Measurements from ENCODE around the gene CAVIN1.

Gene CAVIN1

GRCh38 chr17:42431758-42432161, 8.7 kb upstream of the CAVIN1 start:
- Histone ChIP-seq H4K20me1 (ENCODE audit: insufficient read depth, low read length) (no peaks in the 10 kb centered on the region), H3K4me3 (ENCODE audit: low read depth in 1 of 2, low read length in 2 of 2) (no peak overlapping the region), H3K9me3 (ENCODE audit: insufficient read depth, low read length, severe bottlenecking) (no peaks in the 10 kb centered on the region), H3K9ac (ENCODE audit: low read depth, low read length) (no peak overlapping the region), H3K27ac (ENCODE audit: low read length) (no peak overlapping the region), H3K4me1 (ENCODE audit: insufficient read depth, low read length) (no peaks in the 10 kb centered on the region), H3K27me3 (ENCODE audit: insufficient read depth, low read length, poor library complexity) (peaks cover 8% of the 10 kb centered on the region), H3K79me2 (ENCODE audit: insufficient read depth, low read length) (no peaks in the 10 kb centered on the region), H2AFZ (ENCODE audit: low read depth, low read length) (no peak overlapping the region), H3K4me2 (ENCODE audit: insufficient read depth, low read length) (no peak overlapping the region), H3K36me3 (ENCODE audit: insufficient read depth, low read length) (no peaks in the 10 kb centered on the region)
- TF ChIP-seq EZH2 (IDR thresholded peaks at IDR 0.05; ENCODE audit: borderline replicate concordance, low read depth, low read length, severe bottlenecking), result no peak
- no peak for TF ChIP-seq CTCF (IDR thresholded peaks at IDR 0.05; ENCODE audit: borderline replicate concordance, extremely low read depth, low read length, poor library complexity, severe bottlenecking)
- ATAC-seq (ENCODE audit: insufficient read depth, low read depth), result no peak
- DNase-seq, result no peak

GRCh38 chr17:42429726-42430447, 6.8 kb upstream of the CAVIN1 start:
- Histone ChIP-seq H3K4me2 (ENCODE audit: insufficient read depth, low read length) (no peak overlapping the region), H3K4me1 (ENCODE audit: insufficient read depth, low read length) (no peaks in the 10 kb centered on the region), H3K9me3 (ENCODE audit: insufficient read depth, low read length, severe bottlenecking) (no peaks in the 10 kb centered on the region), H3K27me3 (ENCODE audit: insufficient read depth, low read length, poor library complexity) (peaks cover 8% of the 10 kb centered on the region), H3K9ac (ENCODE audit: low read depth, low read length) (no peak overlapping the region), H2AFZ (ENCODE audit: low read depth, low read length) (no peak overlapping the region), H3K27ac (ENCODE audit: low read length) (no peak overlapping the region), H3K4me3 (ENCODE audit: low read depth in 1 of 2, low read length in 2 of 2) (no peak overlapping the region), H3K36me3 (ENCODE audit: insufficient read depth, low read length) (no peaks in the 10 kb centered on the region), H4K20me1 (ENCODE audit: insufficient read depth, low read length) (no peaks in the 10 kb centered on the region), H3K79me2 (ENCODE audit: insufficient read depth, low read length) (no peaks in the 10 kb centered on the region)
- no peak for ATAC-seq (ENCODE audit: insufficient read depth, low read depth)
- TF ChIP-seq CTCF (IDR thresholded peaks at IDR 0.05; ENCODE audit: borderline replicate concordance, extremely low read depth, low read length, poor library complexity, severe bottlenecking) (no peak), EZH2 (IDR thresholded peaks at IDR 0.05; ENCODE audit: borderline replicate concordance, low read depth, low read length, severe bottlenecking) (no peak)
- no peak for DNase-seq

GRCh38 chr17:42428141-42428944, 5.3 kb upstream of the CAVIN1 start:
- H3K4me3 ChIP-seq (ENCODE audit: low read depth in 1 of 2, low read length in 2 of 2), result no peak overlapping the region
- H3K27ac ChIP-seq (ENCODE audit: low read length), result no peak overlapping the region
- no peak overlapping the region for H3K4me2 ChIP-seq (ENCODE audit: insufficient read depth, low read length)
- no peak overlapping the region for H3K9ac ChIP-seq (ENCODE audit: low read depth, low read length)
- no peak for TF ChIP-seq EZH2 (IDR thresholded peaks at IDR 0.05; ENCODE audit: borderline replicate concordance, low read depth, low read length, severe bottlenecking)
- peak; percentile 77 for TF ChIP-seq CTCF (IDR thresholded peaks at IDR 0.05; ENCODE audit: borderline replicate concordance, extremely low read depth, low read length, poor library complexity, severe bottlenecking)
- no peak overlapping the region for H2AFZ ChIP-seq (ENCODE audit: low read depth, low read length)
- H3K27me3 ChIP-seq (ENCODE audit: insufficient read depth, low read length, poor library complexity), result peaks cover 4% of the 10 kb centered on the region
- no peaks in the 10 kb centered on the region for H3K79me2 ChIP-seq (ENCODE audit: insufficient read depth, low read length)
- no peaks in the 10 kb centered on the region for H3K9me3 ChIP-seq (ENCODE audit: insufficient read depth, low read length, severe bottlenecking)
- no peaks in the 10 kb centered on the region for H3K36me3 ChIP-seq (ENCODE audit: insufficient read depth, low read length)
- DNase-seq (peak; percentile 49), ATAC-seq (ENCODE audit: insufficient read depth, low read depth) (peak; percentile 74)
- H3K4me1 ChIP-seq (ENCODE audit: insufficient read depth, low read length), result no peaks in the 10 kb centered on the region
- H4K20me1 ChIP-seq (ENCODE audit: insufficient read depth, low read length), result no peaks in the 10 kb centered on the region

All from DND-41 (cell line).